Calu3 (cell line): ENCODE measurements around the gene CNGA1. TPM values are rescaled to one million over a fixed set of nuclear protein-coding genes. Genes with fewer than 3 reads are reported as not detected.

Experiments
- BruUV-seq: library from RNA; stranded (reverse); fragments of 400-500 nt; replicated peaks from 2 replicates; lab custom pipeline; 2021; lab: Mats Ljungman, UMichigan
- CTCF ChIA-PET: fragments of 300-600 bp; sonication (Branson Sonifier 250); formaldehyde crosslinking; loops from one replicate; lab custom pipeline; 2022; ENCODE audit warnings: antibody characterized with exemption; lab: Charles Lee
- DNase-seq: peaks from one replicate; pipeline ENCODE4 v3.0.0; 2022
- H3K27ac Mint-ChIP-seq: one replicate; pipeline ENCODE4 v1.8.0; 2022; ENCODE audit warnings: mixed read lengths; ENCODE audit not compliant: unreplicated experiment
- H3K27me3 Mint-ChIP-seq: one replicate; pipeline ENCODE4 v1.8.0; 2022; ENCODE audit warnings: mixed read lengths; ENCODE audit not compliant: unreplicated experiment
- H3K36me3 Mint-ChIP-seq: one replicate; pipeline ENCODE4 v1.8.0; 2022; ENCODE audit warnings: mild to moderate bottlenecking, moderate library complexity, mixed read lengths; ENCODE audit not compliant: insufficient read depth, unreplicated experiment
- H3K4me1 Mint-ChIP-seq: one replicate; pipeline ENCODE4 v1.8.0; 2022; ENCODE audit warnings: mild to moderate bottlenecking, low read depth, mixed read lengths; ENCODE audit not compliant: unreplicated experiment
- H3K4me3 Mint-ChIP-seq: one replicate; pipeline ENCODE4 v1.8.0; 2022; ENCODE audit warnings: mild to moderate bottlenecking, low read depth, moderate library complexity, mixed read lengths; ENCODE audit not compliant: unreplicated experiment
- H3K9me3 Mint-ChIP-seq: one replicate; pipeline ENCODE4 v1.8.0; 2022; ENCODE audit warnings: low read depth, mixed read lengths; ENCODE audit not compliant: unreplicated experiment
- CTCF ChIP-seq: fragments of 200-600 bp; IDR thresholded peaks from one replicate; pipeline ENCODE4 v1.8.0; 2022; ENCODE audit warnings: antibody characterized with exemption; ENCODE audit not compliant: unreplicated experiment
- intact Hi-C: fragments of 100-400 bp; cut with micrococcal nuclease; formaldehyde crosslinking; loops from one replicate; pipeline ENCODE4 v1.10.0; 2022; ENCODE audit not compliant: unreplicated experiment
- total RNA-seq: library from RNA; stranded (reverse); gene quantifications from 2 replicates; pipeline ENCODE4 v1.2.3, GENCODE V29; 2022

The CNGA1 gene
- total RNA-seq, 1 experiment from 2014 or later, result 2.4 TPM

GRCh38 chr4:47942081-47942819 is 74.2 kb downstream of the CNGA1 start:
- no peak for TF ChIP-seq CTCF
- peaks cover 24% of the 10 kb centered on the region for H3K4me1 Mint-ChIP-seq
- intact Hi-C loops, result no loop called here
- no peaks in the 10 kb centered on the region for H3K9me3 Mint-ChIP-seq
- no peaks in the 10 kb centered on the region for H3K27me3 Mint-ChIP-seq
- no TSS peak for BruUV-seq
- H3K4me3 Mint-ChIP-seq, result no peak overlapping the region
- H3K36me3 Mint-ChIP-seq, result no peaks in the 10 kb centered on the region
- no peak overlapping the region for H3K27ac Mint-ChIP-seq
- DNase-seq, result no peak
- CTCF ChIA-PET, result no interaction called here

GRCh38 chr4:47939456-47939855 is 77.0 kb downstream of the CNGA1 start:
- Mint-ChIP-seq H3K27ac (no peak overlapping the region), H3K36me3 (no peaks in the 10 kb centered on the region), H3K9me3 (no peaks in the 10 kb centered on the region), H3K4me3 (no peak overlapping the region), H3K27me3 (no peaks in the 10 kb centered on the region), H3K4me1 (peaks cover 24% of the 10 kb centered on the region)
- DNase-seq, result peak; percentile 35
- no TSS peak for BruUV-seq
- CTCF ChIA-PET, result interaction anchor here (0.7 to 1.2 kb wide), 2 partner anchors 25 to 140 kb away, joined by 3 read pairs; partner anchors contain the start of gene NFXL1
- intact Hi-C loops, result no loop called here
- no peak for TF ChIP-seq CTCF

DNA sequence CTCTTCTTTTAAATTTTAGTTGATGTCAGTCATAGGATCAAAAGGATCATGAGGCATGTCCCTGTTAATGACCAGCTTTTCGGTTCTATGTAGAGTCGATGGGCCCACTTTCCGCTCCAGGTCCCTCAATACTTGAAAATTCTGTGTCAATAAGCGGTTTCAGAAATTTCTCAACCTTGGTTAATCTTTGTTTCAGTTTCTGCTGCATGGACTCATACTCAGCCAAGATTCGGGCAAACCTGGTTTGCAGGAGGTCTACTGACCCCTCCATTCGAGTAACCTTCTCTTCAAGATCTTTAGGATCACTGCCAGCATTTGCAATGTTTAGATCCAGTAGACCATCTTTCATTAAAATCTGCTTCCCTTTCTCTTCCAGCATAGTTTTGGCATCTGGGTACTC is 80.1 kb downstream of the CNGA1 start:
- Mint-ChIP-seq H3K27me3 (no peaks in the 10 kb centered on the region), H3K9me3 (peaks cover 3% of the 10 kb centered on the region), H3K4me1 (peaks cover 24% of the 10 kb centered on the region), H3K4me3 (no peak overlapping the region), H3K27ac (no peak overlapping the region), H3K36me3 (no peaks in the 10 kb centered on the region)
- no peak for TF ChIP-seq CTCF
- no TSS peak for BruUV-seq
- intact Hi-C loops, result no loop called here
- CTCF ChIA-PET, result no interaction called here
- no peak for DNase-seq

GRCh38 chr4:47933840-47934239 is 82.6 kb downstream of the CNGA1 start:
- Mint-ChIP-seq H3K27ac (no peak overlapping the region), H3K4me1 (peaks cover 13% of the 10 kb centered on the region), H3K36me3 (no peaks in the 10 kb centered on the region), H3K27me3 (no peaks in the 10 kb centered on the region), H3K4me3 (no peak overlapping the region), H3K9me3 (peaks cover 3% of the 10 kb centered on the region)
- intact Hi-C loops, result loop anchor here (1.0 to 5.0 kb wide), 2 partner anchors 96 to 247 kb away; partner anchors contain the start of gene CORIN
- no TSS peak for BruUV-seq
- peak; percentile 32 for TF ChIP-seq CTCF
- CTCF ChIA-PET, result interaction anchor here (0.9 to 1.3 kb wide), 4 partner anchors 18 to 245 kb away, joined by 3 to 9 read pairs (median 6); no protein-coding TSS in a partner anchor
- DNase-seq, result no peak
